ENCODE data around the gene SORCS2.

Gene SORCS2

DNA sequence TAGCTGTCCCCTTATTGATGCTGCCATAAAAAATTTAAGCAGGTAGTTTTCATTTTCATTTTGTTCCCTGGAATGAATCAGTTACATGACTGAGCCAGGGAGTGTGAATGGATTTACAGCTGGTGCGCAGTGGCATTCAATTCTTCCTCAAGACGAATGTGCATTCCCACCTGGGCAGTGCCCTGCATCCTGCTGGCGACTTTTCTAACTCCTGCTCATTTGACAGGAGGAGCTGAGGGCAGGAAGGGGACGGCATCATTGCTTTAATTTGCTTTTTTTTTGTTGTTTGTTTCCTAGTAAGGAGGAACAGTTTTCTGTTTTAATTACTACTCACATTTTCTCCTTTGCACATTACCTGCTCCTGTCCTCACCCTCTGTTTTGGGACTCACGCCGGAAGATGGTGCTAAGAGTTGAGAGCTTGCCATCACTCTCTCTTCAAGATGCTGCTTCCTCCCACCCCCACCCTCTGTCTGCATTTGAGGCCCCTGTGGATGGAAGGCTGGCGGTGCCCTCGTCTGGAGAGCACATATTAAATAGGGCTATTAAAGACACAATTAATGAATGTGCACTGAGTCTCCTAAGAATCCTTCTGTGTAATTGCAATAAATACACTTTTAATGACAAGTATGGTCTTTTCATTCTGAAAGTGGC lies 206.6 kb downstream of the SORCS2 start:
- TF ChIP-seq, protein P1, sequence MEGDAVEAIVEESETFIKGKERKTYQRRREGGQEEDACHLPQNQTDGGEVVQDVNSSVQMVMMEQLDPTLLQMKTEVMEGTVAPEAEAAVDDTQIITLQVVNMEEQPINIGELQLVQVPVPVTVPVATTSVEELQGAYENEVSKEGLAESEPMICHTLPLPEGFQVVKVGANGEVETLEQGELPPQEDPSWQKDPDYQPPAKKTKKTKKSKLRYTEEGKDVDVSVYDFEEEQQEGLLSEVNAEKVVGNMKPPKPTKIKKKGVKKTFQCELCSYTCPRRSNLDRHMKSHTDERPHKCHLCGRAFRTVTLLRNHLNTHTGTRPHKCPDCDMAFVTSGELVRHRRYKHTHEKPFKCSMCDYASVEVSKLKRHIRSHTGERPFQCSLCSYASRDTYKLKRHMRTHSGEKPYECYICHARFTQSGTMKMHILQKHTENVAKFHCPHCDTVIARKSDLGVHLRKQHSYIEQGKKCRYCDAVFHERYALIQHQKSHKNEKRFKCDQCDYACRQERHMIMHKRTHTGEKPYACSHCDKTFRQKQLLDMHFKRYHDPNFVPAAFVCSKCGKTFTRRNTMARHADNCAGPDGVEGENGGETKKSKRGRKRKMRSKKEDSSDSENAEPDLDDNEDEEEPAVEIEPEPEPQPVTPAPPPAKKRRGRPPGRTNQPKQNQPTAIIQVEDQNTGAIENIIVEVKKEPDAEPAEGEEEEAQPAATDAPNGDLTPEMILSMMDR (IDR thresholded peaks at IDR 0.05; ENCODE audit: borderline replicate concordance, extremely low read depth, low read length, poor library complexity, severe bottlenecking) = no peak
- TF ChIP-seq EZH2 (IDR thresholded peaks at IDR 0.05; ENCODE audit: borderline replicate concordance, low read depth, low read length, severe bottlenecking) = no peak
- Histone ChIP-seq H3K4me3 (ENCODE audit: low read depth in 1 of 2, low read length in 2 of 2) (no peak overlapping the region), H3K36me3 (ENCODE audit: insufficient read depth, low read length) (no peaks in the 10 kb centered on the region), H3K4me2 (ENCODE audit: insufficient read depth, low read length) (no peak overlapping the region), H3K79me2 (ENCODE audit: insufficient read depth, low read length) (no peaks in the 10 kb centered on the region), H3K27me3 (ENCODE audit: insufficient read depth, low read length, poor library complexity) (peaks cover 16% of the 10 kb centered on the region), H3K27ac (ENCODE audit: low read length) (no peak overlapping the region), H4K20me1 (ENCODE audit: insufficient read depth, low read length) (no peaks in the 10 kb centered on the region), H2AFZ (ENCODE audit: low read depth, low read length) (no peak overlapping the region), H3K9me3 (ENCODE audit: insufficient read depth, low read length, severe bottlenecking) (no peaks in the 10 kb centered on the region), H3K4me1 (ENCODE audit: insufficient read depth, low read length) (no peaks in the 10 kb centered on the region), H3K9ac (ENCODE audit: low read depth, low read length) (no peak overlapping the region)
- DNase-seq = no peak
- no peak for ATAC-seq (ENCODE audit: insufficient read depth, low read depth)

DNA sequence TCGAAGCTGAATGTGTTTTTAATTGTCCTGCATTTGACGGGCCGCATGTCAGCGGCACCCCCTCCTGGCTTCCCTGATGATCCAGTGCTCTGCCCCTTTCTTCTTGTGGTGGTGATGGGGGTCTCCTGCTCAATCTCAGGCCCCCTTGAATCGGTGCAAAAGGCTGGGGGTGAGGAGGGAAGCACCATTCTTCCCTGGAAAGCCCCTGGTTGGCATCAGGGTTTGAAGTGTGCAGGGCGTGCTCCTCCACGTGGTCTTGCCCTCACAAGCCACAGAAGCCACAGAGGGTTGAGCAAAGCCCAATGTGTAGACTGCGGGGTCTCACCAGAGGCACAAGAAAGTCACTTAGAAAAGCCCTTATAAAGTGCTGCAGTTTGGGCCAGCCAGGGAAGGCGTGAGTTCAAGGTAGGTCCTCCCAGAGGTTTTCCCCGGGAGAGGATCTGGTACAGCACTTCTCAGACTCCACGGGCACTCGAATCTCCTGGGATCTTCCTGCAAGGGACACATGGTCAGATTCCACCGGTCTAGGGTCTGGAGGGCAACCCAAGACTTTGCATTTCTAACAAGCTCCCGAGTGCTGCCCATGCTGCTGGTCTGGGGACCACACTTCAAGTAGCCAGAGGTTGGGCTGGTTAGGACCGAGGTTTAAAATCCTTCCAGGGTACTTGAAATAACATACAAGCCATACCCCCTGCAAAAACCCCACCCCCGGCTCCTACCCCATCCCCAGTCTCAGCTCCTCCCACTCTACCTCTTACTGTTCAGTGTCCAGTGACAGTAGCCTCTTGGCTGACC lies 207.3 kb downstream of the SORCS2 start:
- ATAC-seq (ENCODE audit: insufficient read depth, low read depth) (no peak), DNase-seq (no peak)
- Histone ChIP-seq H3K4me2 (ENCODE audit: insufficient read depth, low read length) (no peak overlapping the region), H3K4me3 (ENCODE audit: low read depth in 1 of 2, low read length in 2 of 2) (no peak overlapping the region), H3K9ac (ENCODE audit: low read depth, low read length) (no peak overlapping the region), H3K27me3 (ENCODE audit: insufficient read depth, low read length, poor library complexity) (peaks cover 16% of the 10 kb centered on the region), H3K79me2 (ENCODE audit: insufficient read depth, low read length) (no peaks in the 10 kb centered on the region), H2AFZ (ENCODE audit: low read depth, low read length) (no peak overlapping the region), H3K4me1 (ENCODE audit: insufficient read depth, low read length) (no peaks in the 10 kb centered on the region), H4K20me1 (ENCODE audit: insufficient read depth, low read length) (no peaks in the 10 kb centered on the region), H3K36me3 (ENCODE audit: insufficient read depth, low read length) (no peaks in the 10 kb centered on the region), H3K9me3 (ENCODE audit: insufficient read depth, low read length, severe bottlenecking) (no peaks in the 10 kb centered on the region), H3K27ac (ENCODE audit: low read length) (no peak overlapping the region)
- TF ChIP-seq EZH2 (IDR thresholded peaks at IDR 0.05; ENCODE audit: borderline replicate concordance, low read depth, low read length, severe bottlenecking) = no peak

DNA sequence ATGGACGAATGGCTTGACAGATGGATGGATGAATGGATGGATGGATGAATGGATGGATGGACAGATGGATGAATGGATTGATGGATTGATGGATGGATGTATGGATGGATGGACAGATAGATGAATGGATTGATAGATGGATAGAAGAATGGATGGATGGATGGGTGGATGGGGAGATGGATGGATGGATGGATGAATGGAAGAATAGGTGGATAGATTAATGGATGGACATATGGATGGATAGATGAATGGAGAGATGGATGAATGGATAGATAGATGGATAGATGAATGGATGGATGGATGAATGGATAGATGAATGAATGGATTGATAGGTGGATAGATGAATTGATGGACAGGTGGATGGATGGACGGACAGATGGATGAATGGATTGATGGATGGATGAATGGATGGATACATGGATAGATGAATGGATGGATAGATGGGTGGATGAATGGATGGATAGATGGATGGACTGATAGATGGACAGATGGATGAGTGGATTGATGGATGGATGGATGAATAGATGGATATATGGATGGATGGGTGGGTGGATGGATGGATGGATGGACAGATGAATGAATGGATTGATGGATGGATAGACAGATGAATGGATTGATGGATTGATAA lies 208.4 kb downstream of the SORCS2 start:
- Histone ChIP-seq H4K20me1 (ENCODE audit: insufficient read depth, low read length) (no peaks in the 10 kb centered on the region), H3K4me2 (ENCODE audit: insufficient read depth, low read length) (no peak overlapping the region), H3K79me2 (ENCODE audit: insufficient read depth, low read length) (no peaks in the 10 kb centered on the region), H3K27me3 (ENCODE audit: insufficient read depth, low read length, poor library complexity) (peaks cover 16% of the 10 kb centered on the region), H3K4me1 (ENCODE audit: insufficient read depth, low read length) (no peaks in the 10 kb centered on the region), H3K36me3 (ENCODE audit: insufficient read depth, low read length) (no peaks in the 10 kb centered on the region), H2AFZ (ENCODE audit: low read depth, low read length) (no peak overlapping the region), H3K27ac (ENCODE audit: low read length) (no peak overlapping the region), H3K9ac (ENCODE audit: low read depth, low read length) (no peak overlapping the region), H3K4me3 (ENCODE audit: low read depth in 1 of 2, low read length in 2 of 2) (no peak overlapping the region), H3K9me3 (ENCODE audit: insufficient read depth, low read length, severe bottlenecking) (no peaks in the 10 kb centered on the region)
- TF ChIP-seq, protein P1 (IDR thresholded peaks at IDR 0.05; ENCODE audit: borderline replicate concordance, extremely low read depth, low read length, poor library complexity, severe bottlenecking) = no peak
- TF ChIP-seq EZH2 (IDR thresholded peaks at IDR 0.05; ENCODE audit: borderline replicate concordance, low read depth, low read length, severe bottlenecking) = no peak
- ATAC-seq (ENCODE audit: insufficient read depth, low read depth) (no peak), DNase-seq (no peak)

DNA sequence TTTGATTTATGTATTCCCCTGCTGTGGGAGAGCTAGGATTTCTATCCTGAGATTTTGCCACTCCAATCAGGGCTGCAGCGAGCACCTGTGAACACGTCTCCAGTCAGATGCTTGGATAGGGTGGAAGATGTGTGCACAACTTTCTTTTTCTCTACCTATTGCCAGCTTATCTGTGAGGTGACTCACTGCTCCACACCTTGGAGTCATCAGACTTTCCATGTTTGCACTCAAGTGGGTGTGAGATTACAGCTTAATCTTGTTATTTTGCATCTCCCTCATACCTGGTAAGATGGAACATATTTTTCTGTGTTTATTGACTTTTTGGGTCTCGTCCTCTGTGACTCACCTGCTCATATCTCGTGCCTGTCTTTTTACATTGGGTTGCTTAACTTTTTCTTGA lies 210.2 kb downstream of the SORCS2 start:
- H3K4me3 ChIP-seq (ENCODE audit: low read depth in 1 of 2, low read length in 2 of 2) = no peak overlapping the region
- H3K4me2 ChIP-seq (ENCODE audit: insufficient read depth, low read length) = no peak overlapping the region
- H2AFZ ChIP-seq (ENCODE audit: low read depth, low read length) = no peak overlapping the region
- no peaks in the 10 kb centered on the region for H3K4me1 ChIP-seq (ENCODE audit: insufficient read depth, low read length)
- no peak overlapping the region for H3K9ac ChIP-seq (ENCODE audit: low read depth, low read length)
- H3K9me3 ChIP-seq (ENCODE audit: insufficient read depth, low read length, severe bottlenecking) = no peaks in the 10 kb centered on the region
- H3K27ac ChIP-seq (ENCODE audit: low read length) = no peak overlapping the region
- TF ChIP-seq, protein P1 (IDR thresholded peaks at IDR 0.05; ENCODE audit: borderline replicate concordance, extremely low read depth, low read length, poor library complexity, severe bottlenecking) = no peak
- TF ChIP-seq EZH2 (IDR thresholded peaks at IDR 0.05; ENCODE audit: borderline replicate concordance, low read depth, low read length, severe bottlenecking) = no peak
- H3K36me3 ChIP-seq (ENCODE audit: insufficient read depth, low read length) = no peaks in the 10 kb centered on the region
- no peaks in the 10 kb centered on the region for H3K79me2 ChIP-seq (ENCODE audit: insufficient read depth, low read length)
- DNase-seq = no peak
- no peaks in the 10 kb centered on the region for H4K20me1 ChIP-seq (ENCODE audit: insufficient read depth, low read length)
- H3K27me3 ChIP-seq (ENCODE audit: insufficient read depth, low read length, poor library complexity) = peaks cover 10% of the 10 kb centered on the region
- ATAC-seq (ENCODE audit: insufficient read depth, low read depth) = no peak
